Astrocyte of the cerebellum (primary cell): ENCODE results near the gene ABL1.

Experiments used
- DNase-seq: peaks from one replicate; pipeline ENCODE4 v3.0.0-alpha.2; 2011; ENCODE audit warnings: low read depth
- H3K4me3 ChIP-seq: 2 replicates; pipeline ENCODE4 v1.5.1; 2011; ENCODE audit warnings: mild to moderate bottlenecking, low read depth, low read length, moderate library complexity
- in situ Hi-C: cut with HindIII; loops from 2 replicates; pipeline ENCODE4 v1.10.0; 2017; ENCODE audit warnings: low sequenced_read_pairs
- TF ChIP-seq, protein P1 (sequence below): IDR thresholded peaks from 2 replicates; pipeline ENCODE4 v1.5.1; 2012; ENCODE audit warnings: low read length, low read depth, moderate library complexity, mild to moderate bottlenecking; ENCODE audit errors: missing control alignments

The ABL1 gene

DNA sequence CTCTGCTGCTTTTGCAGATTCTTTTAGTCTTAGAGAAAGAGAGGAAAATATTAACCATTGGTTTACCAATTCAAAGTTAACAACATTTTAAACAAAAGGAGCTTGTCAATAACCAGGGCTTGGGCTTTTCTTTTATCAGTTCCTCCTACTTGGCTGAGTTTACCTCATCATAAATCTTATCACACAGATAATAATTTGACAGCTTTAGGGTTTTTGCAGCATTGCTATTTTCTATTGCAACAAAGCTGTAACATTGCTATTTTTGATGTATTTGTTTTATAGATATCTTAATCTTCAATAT is 9.8 kb upstream of the ABL1 start:
- TF ChIP-seq, protein P1, sequence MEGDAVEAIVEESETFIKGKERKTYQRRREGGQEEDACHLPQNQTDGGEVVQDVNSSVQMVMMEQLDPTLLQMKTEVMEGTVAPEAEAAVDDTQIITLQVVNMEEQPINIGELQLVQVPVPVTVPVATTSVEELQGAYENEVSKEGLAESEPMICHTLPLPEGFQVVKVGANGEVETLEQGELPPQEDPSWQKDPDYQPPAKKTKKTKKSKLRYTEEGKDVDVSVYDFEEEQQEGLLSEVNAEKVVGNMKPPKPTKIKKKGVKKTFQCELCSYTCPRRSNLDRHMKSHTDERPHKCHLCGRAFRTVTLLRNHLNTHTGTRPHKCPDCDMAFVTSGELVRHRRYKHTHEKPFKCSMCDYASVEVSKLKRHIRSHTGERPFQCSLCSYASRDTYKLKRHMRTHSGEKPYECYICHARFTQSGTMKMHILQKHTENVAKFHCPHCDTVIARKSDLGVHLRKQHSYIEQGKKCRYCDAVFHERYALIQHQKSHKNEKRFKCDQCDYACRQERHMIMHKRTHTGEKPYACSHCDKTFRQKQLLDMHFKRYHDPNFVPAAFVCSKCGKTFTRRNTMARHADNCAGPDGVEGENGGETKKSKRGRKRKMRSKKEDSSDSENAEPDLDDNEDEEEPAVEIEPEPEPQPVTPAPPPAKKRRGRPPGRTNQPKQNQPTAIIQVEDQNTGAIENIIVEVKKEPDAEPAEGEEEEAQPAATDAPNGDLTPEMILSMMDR = no peak
- in situ Hi-C loops = no loop called here
- DNase-seq = no peak
- H3K4me3 ChIP-seq = no peak overlapping the region

DNA sequence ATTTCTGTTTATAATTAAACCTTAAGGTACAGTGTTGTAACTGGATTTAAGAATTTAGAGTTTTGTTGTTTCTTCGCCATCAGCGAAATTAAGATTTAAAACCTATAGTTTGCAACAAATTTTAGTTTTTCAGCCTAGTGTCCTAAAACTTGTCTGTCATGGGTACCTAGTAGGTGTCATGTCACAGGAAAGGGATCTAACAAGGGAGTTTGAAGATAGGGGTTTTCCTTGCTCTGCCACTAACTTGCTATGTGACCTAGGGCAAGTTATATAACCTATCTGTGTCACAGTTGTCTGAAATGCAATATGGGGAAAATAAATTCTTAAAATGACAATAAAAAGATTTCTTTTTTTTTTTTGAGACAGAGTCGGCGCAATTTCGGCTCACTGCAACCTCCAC is 9.2 kb upstream of the ABL1 start:
- in situ Hi-C loops = no loop called here
- DNase-seq = no peak
- TF ChIP-seq, protein P1 = no peak
- no peak overlapping the region for H3K4me3 ChIP-seq

DNA sequence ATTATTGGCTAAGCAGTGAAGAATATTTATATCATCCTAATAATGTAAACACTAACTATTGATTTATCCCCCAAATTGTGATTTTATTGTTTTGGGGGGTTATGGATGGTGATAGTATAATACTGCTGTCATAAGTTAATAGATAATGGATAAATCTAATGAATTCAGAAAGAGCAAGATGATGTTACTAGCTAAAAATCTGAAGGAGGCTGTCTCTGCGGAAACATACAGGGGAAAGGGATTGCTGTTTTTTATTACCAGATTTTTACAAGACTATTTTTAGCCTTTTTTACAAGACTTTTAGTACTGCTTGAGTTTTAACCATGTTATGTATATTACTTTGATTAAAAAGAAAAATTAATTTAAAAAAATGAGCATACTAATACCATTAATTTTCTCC is 5.3 kb upstream of the ABL1 start:
- in situ Hi-C loops = no loop called here
- TF ChIP-seq, protein P1 = no peak
- DNase-seq = no peak
- H3K4me3 ChIP-seq = no peak overlapping the region

DNA sequence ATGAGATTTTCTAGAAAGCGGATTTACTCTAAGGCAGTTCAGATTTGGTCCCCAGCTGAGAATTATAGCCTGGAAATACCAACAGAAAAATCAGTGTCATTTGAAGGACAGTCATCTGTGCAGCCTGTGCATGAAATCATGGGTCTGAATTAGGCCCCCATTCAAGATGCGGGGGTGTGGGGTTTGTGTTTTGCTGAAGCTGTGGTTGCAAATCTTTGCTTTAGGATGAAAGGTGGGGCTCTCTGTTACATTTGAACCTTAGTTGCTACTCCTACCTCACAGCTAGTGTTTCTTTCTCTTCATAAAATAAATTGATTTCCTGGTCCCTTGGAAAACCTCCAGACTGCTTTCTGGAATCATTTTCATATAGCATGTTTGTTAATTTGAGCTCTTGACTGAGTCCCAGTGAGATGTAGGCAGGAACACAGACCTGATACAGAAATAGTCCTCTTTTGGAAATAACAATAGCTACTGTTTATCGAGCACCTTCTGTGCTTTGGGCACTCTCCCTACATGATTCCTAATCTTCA is 4.8 kb upstream of the ABL1 start:
- no peak for DNase-seq
- H3K4me3 ChIP-seq = no peak overlapping the region
- in situ Hi-C loops = no loop called here
- TF ChIP-seq, protein P1 = no peak

DNA sequence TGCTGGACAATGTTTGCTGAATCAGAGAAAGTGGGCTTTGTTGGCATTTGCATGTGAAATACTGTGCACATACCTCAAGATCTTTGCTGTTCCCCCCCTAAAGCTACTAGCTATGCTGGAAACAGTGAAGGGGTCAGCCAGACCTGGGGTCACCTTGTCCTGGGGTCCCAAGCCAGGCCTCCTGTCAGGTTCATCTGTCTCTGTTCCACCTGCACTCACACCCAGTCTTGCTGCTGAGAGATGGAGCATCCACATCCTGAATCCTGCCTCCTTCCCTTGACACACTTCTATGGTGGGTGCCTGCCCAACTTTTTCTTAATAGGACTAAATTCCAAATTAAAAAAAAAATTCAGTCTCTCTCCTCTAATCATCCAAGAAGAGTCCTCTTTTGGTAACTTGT is 4.0 kb upstream of the ABL1 start:
- in situ Hi-C loops = no loop called here
- TF ChIP-seq, protein P1 = no peak
- DNase-seq = no peak
- no peak overlapping the region for H3K4me3 ChIP-seq

DNA sequence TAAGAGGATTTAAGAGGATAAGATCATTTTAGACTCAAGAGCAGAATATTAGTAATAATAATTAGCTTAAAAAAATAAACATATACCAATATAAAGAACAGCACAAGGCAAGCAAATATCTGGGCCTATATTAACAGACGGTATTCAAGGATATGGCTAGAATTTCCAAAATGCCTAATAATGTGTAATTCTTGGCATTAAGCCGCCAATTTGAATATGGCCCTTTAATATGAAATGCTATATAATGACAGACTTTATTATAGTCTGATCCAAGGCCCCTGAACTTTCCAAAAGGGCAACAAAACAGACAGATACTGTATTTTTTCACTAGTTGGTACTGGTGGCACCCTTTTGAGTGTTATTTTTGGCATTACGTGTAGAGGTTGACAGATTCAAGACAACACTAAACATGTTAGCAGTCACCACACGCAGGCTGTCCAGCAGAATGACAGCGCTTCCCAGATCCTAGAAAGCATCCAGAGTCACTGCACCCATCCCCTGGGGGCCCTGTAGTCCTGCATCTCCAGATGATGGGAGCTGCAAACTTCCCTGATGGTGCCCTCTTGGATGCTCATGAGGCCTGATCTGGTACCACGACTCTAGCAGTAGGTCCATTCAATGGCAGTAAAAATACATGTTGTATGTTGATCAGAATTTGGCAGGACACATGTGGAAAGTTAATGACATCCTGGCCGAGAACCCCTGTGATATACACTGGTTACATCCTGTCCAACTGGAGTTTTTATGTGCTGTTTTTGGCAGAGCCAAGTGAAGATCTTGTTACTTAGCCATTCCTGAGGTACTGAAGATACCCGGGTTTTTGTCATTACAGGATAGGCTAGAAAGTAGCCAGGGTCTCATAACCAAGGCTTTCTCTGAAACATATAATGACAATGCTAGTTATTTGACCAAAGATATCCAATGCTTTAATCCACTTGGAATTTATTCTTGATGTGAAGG is 1.7 kb upstream of the ABL1 start:
- DNase-seq = no peak
- no peak overlapping the region for H3K4me3 ChIP-seq
- in situ Hi-C loops = no loop called here
- TF ChIP-seq, protein P1 = no peak
